Glutamatergic neuron (in vitro differentiated cells): ENCODE measurements around the gene VAMP7. TPM values are rescaled to one million over a fixed set of nuclear protein-coding genes. Genes with fewer than 3 reads are reported as not detected.

ENCODE experiments used
- DNase-seq: peaks from one replicate; pipeline ENCODE4 v3.0.0; 2022
- H3K27ac Mint-ChIP-seq: one replicate; pipeline ENCODE4 v1.8.0; 2020; ENCODE audit warnings: mild to moderate bottlenecking, mixed read lengths, inconsistent platforms; ENCODE audit not compliant: unreplicated experiment
- H3K27me3 Mint-ChIP-seq: one replicate; pipeline ENCODE4 v1.8.0; 2020; ENCODE audit warnings: mild to moderate bottlenecking, moderate library complexity, mixed read lengths, inconsistent platforms; ENCODE audit not compliant: unreplicated experiment
- H3K36me3 Mint-ChIP-seq: one replicate; pipeline ENCODE4 v1.8.0; 2020; ENCODE audit warnings: mild to moderate bottlenecking, mixed read lengths, inconsistent platforms; ENCODE audit not compliant: unreplicated experiment
- H3K4me1 Mint-ChIP-seq: one replicate; pipeline ENCODE4 v1.8.0; 2020; ENCODE audit warnings: mild to moderate bottlenecking, low read depth, mixed read lengths, inconsistent platforms; ENCODE audit not compliant: unreplicated experiment
- H3K4me3 Mint-ChIP-seq: one replicate; pipeline ENCODE4 v1.8.0; 2020; ENCODE audit warnings: mild to moderate bottlenecking, mixed read lengths, inconsistent platforms; ENCODE audit not compliant: unreplicated experiment
- H3K9me3 Mint-ChIP-seq: one replicate; pipeline ENCODE4 v1.8.0; 2020; ENCODE audit warnings: mild to moderate bottlenecking, moderate library complexity, mixed read lengths, inconsistent platforms; ENCODE audit not compliant: unreplicated experiment
- CTCF ChIP-seq: fragments of 200-600 bp; sonication (generic); IDR thresholded peaks from one replicate; pipeline ENCODE4 v1.5.0; 2021; ENCODE audit not compliant: partially characterized antibody, unreplicated experiment
- total RNA-seq: library from RNA; stranded (reverse); fragmentation: NEBNext Ultra II Directional; extraction: Animal tissue kit (Norgen Biotek cat#: 25700); gene quantifications from one replicate; pipeline ENCODE4 v1.2.1, GENCODE V29; 2021; ENCODE audit not compliant: unreplicated experiment

Gene VAMP7
- total RNA-seq, 1 donor from 2014 or later: 19.5 TPM

GRCh38 chrX:155874571-155875244 is 6.4 kb upstream of the VAMP7 start:
- Mint-ChIP-seq H3K9me3 (peaks cover 2% of the 10 kb centered on the region), H3K27me3 (no peaks in the 10 kb centered on the region), H3K27ac (no peak overlapping the region), H3K36me3 (no peaks in the 10 kb centered on the region), H3K4me3 (no peak overlapping the region), H3K4me1 (no peaks in the 10 kb centered on the region)
- TF ChIP-seq CTCF: no peak
- no peak for DNase-seq

GRCh38 chrX:155876704-155877103 is 4.4 kb upstream of the VAMP7 start:
- H3K36me3 Mint-ChIP-seq: no peaks in the 10 kb centered on the region
- no peak for TF ChIP-seq CTCF
- peaks cover 6% of the 10 kb centered on the region for H3K9me3 Mint-ChIP-seq
- no peak overlapping the region for H3K27ac Mint-ChIP-seq
- H3K4me3 Mint-ChIP-seq: no peak overlapping the region
- no peaks in the 10 kb centered on the region for H3K4me1 Mint-ChIP-seq
- DNase-seq: no peak
- peaks cover 3% of the 10 kb centered on the region for H3K27me3 Mint-ChIP-seq

GRCh38 chrX:155877288-155877687 is 3.9 kb upstream of the VAMP7 start:
- no peak overlapping the region for H3K4me3 Mint-ChIP-seq
- H3K27me3 Mint-ChIP-seq: peaks cover 3% of the 10 kb centered on the region
- no peaks in the 10 kb centered on the region for H3K4me1 Mint-ChIP-seq
- no peak for DNase-seq
- TF ChIP-seq CTCF: no peak
- no peaks in the 10 kb centered on the region for H3K36me3 Mint-ChIP-seq
- H3K27ac Mint-ChIP-seq: no peak overlapping the region
- peaks cover 6% of the 10 kb centered on the region for H3K9me3 Mint-ChIP-seq

GRCh38 chrX:155880586-155881157 is 473 bp upstream of the VAMP7 start:
- Mint-ChIP-seq H3K4me1 (no peaks in the 10 kb centered on the region), H3K27ac (no peak overlapping the region), H3K4me3 (peak overlapping the region; percentile 81), H3K9me3 (peaks cover 6% of the 10 kb centered on the region), H3K36me3 (no peaks in the 10 kb centered on the region), H3K27me3 (peaks cover 3% of the 10 kb centered on the region)
- DNase-seq: no peak
- no peak for TF ChIP-seq CTCF

- H3K27me3 Mint-ChIP-seq: no peaks in the 10 kb centered on the region
- H3K4me1 Mint-ChIP-seq: peaks cover 2% of the 10 kb centered on the region
- H3K36me3 Mint-ChIP-seq: peaks cover 5% of the 10 kb centered on the region
- no peak for DNase-seq
- H3K4me3 Mint-ChIP-seq: no peak overlapping the region
- peaks cover 5% of the 10 kb centered on the region for H3K9me3 Mint-ChIP-seq
- TF ChIP-seq CTCF: no peak
- H3K27ac Mint-ChIP-seq: no peak overlapping the region
These were observed 5.3 kb downstream of the VAMP7 start for GRCh38 chrX:155886409-155886808.
